Natural killer cell (primary cell): Measurements from ENCODE around the gene SCN5A. TPM values are rescaled to one million over a fixed set of nuclear protein-coding genes. Genes with fewer than 3 reads are reported as not detected.

ENCODE experiments used
- ATAC-seq, 3 donors: fragments of 150-1000 bp in 2 of 3; fragments of 200-7000 bp in 1 of 3; cut with Tn5 transposase; 1 replicate in 1 of 3; 2 replicates in 2 of 3; pipeline ENCODE4 v1.10.0; 2021; ENCODE audit warnings: mild to moderate bottlenecking in 2 of 3, moderate library complexity in 2 of 3
- DNase-seq, 2 donors: peaks; one replicate each; pipeline versions ENCODE4 v3.0.0 to v3.0.0-alpha.2; 2013 to 2021; ENCODE audit warnings: mixed read lengths in 1 of 2
- H3K27ac ChIP-seq: one replicate; pipeline ENCODE4 v1.5.1; 2013; ENCODE audit warnings: mild to moderate bottlenecking, low read length
- H3K27me3 ChIP-seq: one replicate; pipeline ENCODE4 v1.6.1; 2013; ENCODE audit warnings: low read length; ENCODE audit not compliant: control insufficient read depth, insufficient read depth
- H3K36me3 ChIP-seq: one replicate; pipeline ENCODE4 v1.6.1; 2013; ENCODE audit warnings: low read length; ENCODE audit not compliant: control insufficient read depth, insufficient read depth
- H3K4me1 ChIP-seq: one replicate; pipeline ENCODE4 v1.6.1; 2013; ENCODE audit warnings: low read length; ENCODE audit not compliant: control insufficient read depth, insufficient read depth
- H3K4me3 ChIP-seq: one replicate; pipeline ENCODE4 v1.5.1; 2013; ENCODE audit warnings: low read length
- H3K9me3 ChIP-seq: one replicate; pipeline ENCODE4 v1.6.1; 2013; ENCODE audit warnings: low read length; ENCODE audit not compliant: control insufficient read depth, insufficient read depth
- H3K27ac Mint-ChIP-seq, 2 donors: one replicate each; pipeline ENCODE4 v1.8.0; 2022; ENCODE audit warnings: mild to moderate bottlenecking in 2 of 2, mixed read lengths in 2 of 2, moderate library complexity in 1 of 2
- H3K27me3 Mint-ChIP-seq, 2 donors: one replicate each; pipeline ENCODE4 v1.8.0; 2022; ENCODE audit warnings: low read depth in 2 of 2, mixed read lengths in 2 of 2
- H3K36me3 Mint-ChIP-seq: one replicate; pipeline ENCODE4 v1.8.0; 2022; ENCODE audit warnings: mixed read lengths
- H3K4me1 Mint-ChIP-seq, 2 donors: one replicate each; pipeline ENCODE4 v1.8.0; 2022; ENCODE audit warnings: mixed read lengths in 2 of 2
- H3K4me3 Mint-ChIP-seq: one replicate; pipeline ENCODE4 v1.8.0; 2022; ENCODE audit warnings: mild to moderate bottlenecking, moderate library complexity, mixed read lengths
- H3K9me3 Mint-ChIP-seq, 2 donors: one replicate each; pipeline ENCODE4 v1.8.0; 2022; ENCODE audit warnings: mixed read lengths in 2 of 2
- CTCF ChIP-seq: fragments of 200-600 bp; IDR thresholded peaks from one replicate; pipeline ENCODE4 v1.8.0; 2022; ENCODE audit warnings: antibody characterized with exemption
- WGBS: methylation state at CpG from one replicate; pipeline ENCODE4 v1.1.7; 2013; ENCODE audit warnings: missing lambda C conversion rate; ENCODE audit not compliant: insufficient coverage; 5-methylcytosine and 5-hydroxymethylcytosine counted together
- intact Hi-C: fragments of 100-400 bp; cut with micrococcal nuclease; formaldehyde crosslinking; loops from one replicate; pipeline ENCODE4 v1.14.2; 2022
- total RNA-seq, 4 donors: library from RNA; stranded (reverse); fragments of 120-200 nt in 1 of 4; gene quantifications; one replicate each; pipeline versions ENCODE4 v1.2.3 to v1.2.4, GENCODE V29; 2013 to 2022

The SCN5A gene
- total RNA-seq, 3 donors from 2014 or later (not counting 1 experiment from before 2014, with no cell fraction given) = 0.50 TPM; not detected in 2

GRCh38 chr3:38585791-38586420, 63.6 kb downstream of the SCN5A start:
- H3K27ac ChIP-seq = no peak overlapping the region
- intact Hi-C loops = no loop called here
- TF ChIP-seq CTCF = no peak
- no peaks in the 10 kb centered on the region for H3K4me1 ChIP-seq
- Mint-ChIP-seq H3K9me3 (no peaks in the 10 kb centered on the region), H3K4me1 (no peaks in the 10 kb centered on the region), H3K36me3 (no peaks in the 10 kb centered on the region), H3K27me3 (peaks cover 6 to 7% of the 10 kb centered on the region in 2 donors), H3K27ac (no peak overlapping the region), H3K4me3 (no peak overlapping the region)
- peak in 1 of 2 donors; percentile 8 for DNase-seq
- H3K27me3 ChIP-seq = no peaks in the 10 kb centered on the region
- H3K9me3 ChIP-seq = no peaks in the 10 kb centered on the region
- no peaks in the 10 kb centered on the region for H3K36me3 ChIP-seq
- WGBS = 89% methylated on average over 8 of the region's 8 CpGs
- no peak for ATAC-seq
- H3K4me3 ChIP-seq = no peak overlapping the region

DNA sequence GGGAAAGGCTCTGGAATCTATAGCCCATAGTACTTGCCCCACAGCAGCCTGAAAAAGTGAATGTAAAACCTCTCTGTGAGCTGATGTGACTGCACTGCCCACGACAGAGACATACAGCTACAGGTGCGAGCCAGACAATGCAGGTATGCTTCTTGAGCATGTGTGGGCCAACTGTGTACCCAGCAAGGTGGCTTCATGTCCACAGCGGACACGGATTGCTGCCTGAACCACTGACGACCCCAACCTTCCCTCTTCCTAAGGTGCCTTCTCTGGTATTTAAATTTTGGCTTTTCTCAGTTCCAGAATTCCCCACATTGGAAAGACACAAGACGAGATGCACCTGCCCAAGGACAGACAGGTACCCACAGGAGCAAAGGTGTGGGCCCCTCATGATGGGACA, 65.8 kb downstream of the SCN5A start:
- 80% methylated on average over 6 of the region's 6 CpGs for WGBS
- Mint-ChIP-seq H3K27ac (no peak overlapping the region), H3K4me3 (no peak overlapping the region), H3K9me3 (no peaks in the 10 kb centered on the region), H3K27me3 (peaks cover 0 to 3% of the 10 kb centered on the region in 2 donors), H3K36me3 (no peaks in the 10 kb centered on the region), H3K4me1 (no peaks in the 10 kb centered on the region)
- Histone ChIP-seq H3K4me3 (no peak overlapping the region), H3K4me1 (no peaks in the 10 kb centered on the region), H3K27me3 (no peaks in the 10 kb centered on the region), H3K9me3 (no peaks in the 10 kb centered on the region), H3K27ac (no peak overlapping the region), H3K36me3 (no peaks in the 10 kb centered on the region)
- ATAC-seq = no peak
- DNase-seq = no peak
- TF ChIP-seq CTCF = no peak
- intact Hi-C loops = no loop called here

- H3K36me3 ChIP-seq = no peaks in the 10 kb centered on the region
- H3K4me3 ChIP-seq = no peak overlapping the region
- no peak overlapping the region for H3K27ac ChIP-seq
- no peak for TF ChIP-seq CTCF
- 46% methylated on average over 7 of the region's 8 CpGs for WGBS
- H3K9me3 ChIP-seq = no peaks in the 10 kb centered on the region
- intact Hi-C loops = no loop called here
- H3K4me1 ChIP-seq = no peaks in the 10 kb centered on the region
- Mint-ChIP-seq H3K4me3 (no peak overlapping the region), H3K4me1 (no peaks in the 10 kb centered on the region), H3K27ac (no peak overlapping the region), H3K9me3 (no peaks in the 10 kb centered on the region), H3K36me3 (no peaks in the 10 kb centered on the region), H3K27me3 (no peaks in the 10 kb centered on the region)
- DNase-seq (peak in 1 of 2 donors; percentile 5), ATAC-seq (no peak)
- H3K27me3 ChIP-seq = no peaks in the 10 kb centered on the region
Measured at GRCh38 chr3:38582941-38583645, 66.4 kb downstream of the SCN5A start.
